ENCODE results near the gene SCD.

DNA sequence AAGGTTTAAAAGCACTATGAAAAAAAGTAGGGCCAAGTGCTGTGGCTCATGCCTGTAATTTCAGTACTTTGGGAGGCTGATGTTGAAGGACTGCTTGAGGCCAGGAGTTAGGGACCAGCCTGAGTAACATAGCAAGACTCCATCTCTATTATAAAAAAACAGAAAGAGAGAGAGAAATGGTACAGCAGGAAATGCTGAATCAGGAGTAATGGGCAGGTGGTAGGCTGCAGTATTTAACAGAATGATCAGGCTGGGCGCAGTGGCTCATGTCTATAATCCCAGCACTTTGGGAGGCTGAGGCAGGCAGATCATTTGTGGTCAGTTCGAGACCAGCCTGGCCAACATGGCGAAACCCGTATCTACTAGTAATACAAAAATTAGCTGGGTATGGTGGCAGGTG is 49.6 kb downstream of the SCD start:
- TF ChIP-seq, protein P1, sequence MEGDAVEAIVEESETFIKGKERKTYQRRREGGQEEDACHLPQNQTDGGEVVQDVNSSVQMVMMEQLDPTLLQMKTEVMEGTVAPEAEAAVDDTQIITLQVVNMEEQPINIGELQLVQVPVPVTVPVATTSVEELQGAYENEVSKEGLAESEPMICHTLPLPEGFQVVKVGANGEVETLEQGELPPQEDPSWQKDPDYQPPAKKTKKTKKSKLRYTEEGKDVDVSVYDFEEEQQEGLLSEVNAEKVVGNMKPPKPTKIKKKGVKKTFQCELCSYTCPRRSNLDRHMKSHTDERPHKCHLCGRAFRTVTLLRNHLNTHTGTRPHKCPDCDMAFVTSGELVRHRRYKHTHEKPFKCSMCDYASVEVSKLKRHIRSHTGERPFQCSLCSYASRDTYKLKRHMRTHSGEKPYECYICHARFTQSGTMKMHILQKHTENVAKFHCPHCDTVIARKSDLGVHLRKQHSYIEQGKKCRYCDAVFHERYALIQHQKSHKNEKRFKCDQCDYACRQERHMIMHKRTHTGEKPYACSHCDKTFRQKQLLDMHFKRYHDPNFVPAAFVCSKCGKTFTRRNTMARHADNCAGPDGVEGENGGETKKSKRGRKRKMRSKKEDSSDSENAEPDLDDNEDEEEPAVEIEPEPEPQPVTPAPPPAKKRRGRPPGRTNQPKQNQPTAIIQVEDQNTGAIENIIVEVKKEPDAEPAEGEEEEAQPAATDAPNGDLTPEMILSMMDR (IDR thresholded peaks at IDR 0.05) = no peak
- TF ChIP-seq POLR2AphosphoS5 (IDR thresholded peaks at IDR 0.05) = no peak
